Brain microvascular endothelial cell (primary cell): ENCODE data around the gene BANF2.
A peak's percentile ranks its signal among the peaks of the same experiment; 100 is the strongest.

Experiments
- DNase-seq: peaks from one replicate; pipeline ENCODE4 v3.0.0-alpha.2; 2020
- H3K27ac ChIP-seq: fragments of 250-450 bp; sonication (Bioruptor Pico); 2 replicates; pipeline ENCODE4 v1.5.1; 2020; ENCODE audit warnings: mild to moderate bottlenecking, moderate library complexity
- H3K27me3 ChIP-seq: fragments of 250-450 bp; sonication (Bioruptor Pico); replicated peaks from 2 replicates; pipeline ENCODE4 v1.5.1; 2020; ENCODE audit warnings: mild to moderate bottlenecking
- H3K36me3 ChIP-seq: fragments of 250-450 bp; sonication (Bioruptor Pico); replicated peaks from 2 replicates; pipeline ENCODE4 v1.5.1; 2020; ENCODE audit warnings: mild to moderate bottlenecking
- H3K4me3 ChIP-seq: 2 replicates; pipeline ENCODE4 v1.5.1; 2011; ENCODE audit warnings: low read depth, mild to moderate bottlenecking, control low read depth, low read length, moderate library complexity
- in situ Hi-C: cut with HindIII; loops from 2 replicates; pipeline ENCODE4 v1.10.0; 2017; ENCODE audit warnings: low sequenced_read_pairs, low pct_ligation_motif_present
- TF ChIP-seq, protein P1 (sequence below): IDR thresholded peaks from 2 replicates; pipeline ENCODE4 v1.5.1; 2011; ENCODE audit warnings: low read depth, mild to moderate bottlenecking, moderate library complexity, low read length, control low read depth, inconsistent platforms; ENCODE audit errors: missing control alignments

The BANF2 gene

DNA sequence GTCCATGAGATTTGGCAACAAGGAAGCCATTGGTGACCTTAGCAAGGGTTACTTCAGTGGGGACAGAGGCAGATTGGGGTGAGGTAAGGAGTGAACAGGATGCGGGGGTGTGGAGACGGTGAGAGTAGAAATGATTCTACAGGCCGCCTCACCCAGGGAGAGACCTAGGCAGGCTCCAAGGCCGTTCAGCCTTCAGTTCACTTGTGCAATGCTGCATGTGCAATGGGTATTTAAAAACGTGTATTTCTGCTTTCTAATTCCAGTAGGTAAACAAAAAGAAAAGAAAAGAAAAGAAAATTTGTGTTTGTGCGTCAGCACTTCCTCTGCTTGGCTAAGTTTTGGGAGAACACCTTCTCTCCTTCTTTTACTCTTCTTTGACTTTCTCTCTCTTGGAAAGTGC lies 56.8 kb downstream of the BANF2 start:
- TF ChIP-seq, protein P1, sequence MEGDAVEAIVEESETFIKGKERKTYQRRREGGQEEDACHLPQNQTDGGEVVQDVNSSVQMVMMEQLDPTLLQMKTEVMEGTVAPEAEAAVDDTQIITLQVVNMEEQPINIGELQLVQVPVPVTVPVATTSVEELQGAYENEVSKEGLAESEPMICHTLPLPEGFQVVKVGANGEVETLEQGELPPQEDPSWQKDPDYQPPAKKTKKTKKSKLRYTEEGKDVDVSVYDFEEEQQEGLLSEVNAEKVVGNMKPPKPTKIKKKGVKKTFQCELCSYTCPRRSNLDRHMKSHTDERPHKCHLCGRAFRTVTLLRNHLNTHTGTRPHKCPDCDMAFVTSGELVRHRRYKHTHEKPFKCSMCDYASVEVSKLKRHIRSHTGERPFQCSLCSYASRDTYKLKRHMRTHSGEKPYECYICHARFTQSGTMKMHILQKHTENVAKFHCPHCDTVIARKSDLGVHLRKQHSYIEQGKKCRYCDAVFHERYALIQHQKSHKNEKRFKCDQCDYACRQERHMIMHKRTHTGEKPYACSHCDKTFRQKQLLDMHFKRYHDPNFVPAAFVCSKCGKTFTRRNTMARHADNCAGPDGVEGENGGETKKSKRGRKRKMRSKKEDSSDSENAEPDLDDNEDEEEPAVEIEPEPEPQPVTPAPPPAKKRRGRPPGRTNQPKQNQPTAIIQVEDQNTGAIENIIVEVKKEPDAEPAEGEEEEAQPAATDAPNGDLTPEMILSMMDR: no peak
- in situ Hi-C loops: no loop called here
- no peak overlapping the region for H3K27ac ChIP-seq
- H3K4me3 ChIP-seq: no peak overlapping the region
- no peaks in the 10 kb centered on the region for H3K36me3 ChIP-seq
- no peak for DNase-seq
- no peaks in the 10 kb centered on the region for H3K27me3 ChIP-seq

DNA sequence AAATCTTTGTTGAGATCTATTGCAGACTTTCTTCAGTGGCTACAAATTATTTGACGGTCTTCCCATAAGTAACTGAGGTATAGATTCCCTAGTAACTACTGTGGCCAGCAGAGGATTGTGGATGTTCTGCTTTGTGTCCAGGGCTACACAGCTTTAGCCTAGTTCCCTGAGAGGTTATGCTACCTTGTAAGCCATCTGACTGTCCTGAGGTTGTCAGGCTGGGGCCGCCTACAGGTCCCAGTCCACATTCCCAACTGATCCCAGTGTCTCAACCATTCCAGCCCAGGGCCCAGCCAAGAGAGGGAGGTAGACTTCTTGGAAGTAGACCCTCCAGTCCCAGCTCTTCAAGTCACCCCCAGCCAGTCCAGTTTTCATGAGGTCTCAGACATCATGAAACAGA lies 57.7 kb downstream of the BANF2 start:
- Histone ChIP-seq H3K27ac (no peak overlapping the region), H3K27me3 (no peaks in the 10 kb centered on the region), H3K4me3 (no peak overlapping the region), H3K36me3 (no peaks in the 10 kb centered on the region)
- no peak for DNase-seq
- TF ChIP-seq, protein P1: no peak
- in situ Hi-C loops: no loop called here

DNA sequence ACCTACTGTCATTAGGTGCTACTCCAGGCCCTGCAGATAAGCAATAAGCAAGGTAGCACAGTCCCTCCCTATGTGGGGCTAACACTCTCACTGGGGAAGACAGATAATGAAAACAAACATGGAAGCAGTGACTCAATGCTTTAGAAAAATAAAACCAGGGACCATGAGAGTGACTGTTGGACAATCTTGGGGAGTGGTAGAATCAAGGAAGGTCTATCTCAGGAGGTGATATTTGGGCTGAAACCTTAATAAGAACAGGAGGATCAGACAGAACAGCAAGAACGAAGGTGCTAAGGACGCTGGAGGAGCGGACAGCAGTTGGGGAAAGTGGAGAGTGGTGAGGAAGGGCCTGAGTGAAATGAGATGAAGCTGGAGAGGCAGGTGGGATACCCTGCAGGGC lies 58.2 kb downstream of the BANF2 start:
- Histone ChIP-seq H3K27me3 (no peaks in the 10 kb centered on the region), H3K36me3 (no peaks in the 10 kb centered on the region), H3K4me3 (no peak overlapping the region), H3K27ac (no peak overlapping the region)
- TF ChIP-seq, protein P1: no peak
- no peak for DNase-seq
- in situ Hi-C loops: no loop called here

DNA sequence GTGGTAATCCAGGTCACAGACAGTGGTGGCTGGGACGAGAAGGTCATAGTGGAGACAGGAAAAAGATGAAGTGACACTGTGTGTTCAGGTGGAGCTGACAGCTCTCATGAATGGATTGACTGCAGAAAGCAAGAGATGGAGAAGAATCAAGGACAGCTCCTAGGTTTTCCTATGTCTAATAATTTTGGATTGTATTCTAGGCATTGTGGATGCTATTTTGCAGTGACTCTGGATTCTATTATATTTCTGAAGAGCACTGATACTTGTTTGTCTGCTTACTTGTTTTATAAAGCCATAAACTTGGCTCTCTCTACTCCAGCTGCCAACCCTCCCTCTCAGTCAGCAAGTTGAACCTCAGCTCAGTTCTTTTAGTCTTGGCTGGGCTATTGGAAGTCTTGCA lies 58.7 kb downstream of the BANF2 start:
- TF ChIP-seq, protein P1: no peak
- Histone ChIP-seq H3K36me3 (no peaks in the 10 kb centered on the region), H3K4me3 (no peak overlapping the region), H3K27me3 (no peaks in the 10 kb centered on the region), H3K27ac (no peak overlapping the region)
- DNase-seq: no peak
- in situ Hi-C loops: no loop called here

DNA sequence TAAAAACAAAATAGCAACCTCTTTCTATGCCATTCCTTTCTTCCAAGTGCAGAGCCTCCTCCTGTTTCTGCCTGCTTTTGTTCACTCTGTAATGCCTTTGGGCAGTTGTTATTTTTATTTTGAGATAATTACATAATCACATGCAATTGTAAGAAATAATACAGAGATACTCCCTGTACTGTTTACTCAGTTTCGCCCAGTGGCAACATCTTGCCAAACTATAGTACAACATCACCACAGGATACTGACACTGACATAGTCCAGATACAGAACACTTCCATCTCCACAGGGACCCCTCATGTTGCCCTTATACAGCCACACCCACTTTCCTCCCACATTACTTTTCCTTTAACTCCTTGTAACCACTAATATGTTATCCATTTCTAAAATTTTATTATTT lies 59.7 kb downstream of the BANF2 start:
- no peak overlapping the region for H3K4me3 ChIP-seq
- no peaks in the 10 kb centered on the region for H3K36me3 ChIP-seq
- TF ChIP-seq, protein P1: no peak
- in situ Hi-C loops: no loop called here
- no peaks in the 10 kb centered on the region for H3K27me3 ChIP-seq
- no peak overlapping the region for H3K27ac ChIP-seq
- no peak for DNase-seq

DNA sequence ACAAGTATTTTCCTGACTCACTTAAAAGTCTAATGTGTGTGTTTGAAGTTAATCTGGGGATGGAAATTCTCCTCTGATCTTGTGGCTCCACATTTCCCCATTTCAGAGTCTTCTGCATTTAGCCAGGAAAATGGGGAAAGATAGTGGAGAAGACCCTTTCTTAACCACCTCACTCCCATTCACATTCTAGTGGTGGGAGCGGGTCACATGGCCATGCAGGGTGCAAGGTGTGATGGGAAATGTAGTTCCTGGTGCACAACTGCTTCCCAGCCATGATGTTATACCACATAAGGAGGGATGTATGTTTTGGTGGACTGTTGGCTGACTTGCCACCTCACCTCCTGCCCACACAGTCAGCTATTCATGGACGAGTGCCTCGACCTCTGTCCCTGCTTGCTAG lies 61.8 kb downstream of the BANF2 start:
- in situ Hi-C loops: no loop called here
- DNase-seq: peak; percentile 16
- no peaks in the 10 kb centered on the region for H3K27me3 ChIP-seq

More for the DNA sequence above, 61.8 kb downstream of the BANF2 start:
- no peaks in the 10 kb centered on the region for H3K36me3 ChIP-seq
- H3K27ac ChIP-seq: no peak overlapping the region
- TF ChIP-seq, protein P1: no peak
- H3K4me3 ChIP-seq: no peak overlapping the region
